GM12873 (cell line): ENCODE results near the gene IKZF1.

Experiments used
- CTCF ChIP-seq: IDR thresholded peaks from 2 replicates; pipeline ENCODE4 v1.5.1; 2012; ENCODE audit warnings: low read depth, mild to moderate bottlenecking, moderate library complexity, low read length, control low read depth; ENCODE audit not compliant: insufficient read depth; ENCODE audit errors: missing control alignments

IKZF1 gene

GRCh38 chr7:50283731-50284130 is 20.8 kb upstream of the IKZF1 start:
- TF ChIP-seq CTCF: no peak

DNA sequence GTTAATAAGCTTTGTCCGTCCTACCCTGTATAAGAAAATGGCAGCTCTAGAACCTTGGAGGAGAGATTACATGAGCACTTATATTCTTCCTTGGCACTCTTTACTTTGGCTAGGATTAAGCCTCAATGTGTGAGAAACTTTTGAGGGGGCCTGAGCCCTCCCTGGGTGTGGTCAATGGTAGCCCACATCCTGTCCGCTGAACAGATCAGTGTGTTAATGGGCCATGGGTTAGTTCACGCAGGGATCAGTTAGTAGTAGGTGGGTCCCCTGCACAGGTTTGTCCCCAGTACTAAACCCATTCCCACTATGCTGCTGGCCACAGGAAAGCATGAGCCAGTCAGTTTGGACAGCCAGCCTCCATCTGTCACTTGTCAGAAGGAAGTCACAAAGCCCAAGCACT is 20.2 kb upstream of the IKZF1 start:
- TF ChIP-seq CTCF: no peak

- no peak for TF ChIP-seq CTCF
Observed at GRCh38 chr7:50285269-50285668, 19.2 kb upstream of the IKZF1 start.

DNA sequence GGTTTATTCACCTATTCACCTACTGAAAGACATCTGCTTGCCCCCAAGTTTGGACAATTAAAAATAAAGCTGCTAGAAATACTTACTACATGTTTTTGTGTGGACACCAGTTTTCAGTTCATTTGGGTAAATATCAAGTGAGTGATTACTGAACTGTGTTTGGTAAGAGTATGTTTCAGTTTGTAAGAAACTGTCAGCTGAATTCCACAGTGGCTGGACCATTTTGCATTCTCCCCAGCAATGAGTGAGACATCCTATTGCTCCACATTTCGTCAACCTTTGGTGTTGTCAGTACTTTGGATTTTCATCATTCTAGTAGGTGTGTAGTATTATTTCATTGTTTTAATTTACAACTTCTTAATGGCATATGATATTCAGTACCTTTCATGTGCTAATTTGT is 17.4 kb upstream of the IKZF1 start:
- no peak for TF ChIP-seq CTCF

GRCh38 chr7:50292165-50292757 is 12.3 kb upstream of the IKZF1 start:
- TF ChIP-seq CTCF: no peak

DNA sequence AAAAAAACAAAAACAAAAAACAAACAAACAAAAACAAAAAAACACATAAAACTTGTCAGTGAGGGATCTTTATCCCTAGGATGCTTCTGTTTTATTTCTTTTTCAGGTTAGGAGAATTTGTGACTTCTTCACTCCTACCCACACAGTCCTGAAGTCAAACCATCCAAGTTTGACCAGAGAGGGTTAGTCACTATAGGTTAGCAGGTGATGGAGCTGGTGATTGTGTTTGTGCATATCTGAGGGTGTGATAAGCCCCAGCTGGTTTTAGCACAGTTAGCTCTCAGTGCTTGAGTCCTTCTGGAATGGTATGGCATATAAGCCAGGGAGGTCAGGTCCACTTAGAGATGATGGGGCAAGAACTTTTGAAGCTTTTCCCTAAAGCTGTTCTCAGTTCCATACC is 11.8 kb upstream of the IKZF1 start:
- TF ChIP-seq CTCF: no peak

DNA sequence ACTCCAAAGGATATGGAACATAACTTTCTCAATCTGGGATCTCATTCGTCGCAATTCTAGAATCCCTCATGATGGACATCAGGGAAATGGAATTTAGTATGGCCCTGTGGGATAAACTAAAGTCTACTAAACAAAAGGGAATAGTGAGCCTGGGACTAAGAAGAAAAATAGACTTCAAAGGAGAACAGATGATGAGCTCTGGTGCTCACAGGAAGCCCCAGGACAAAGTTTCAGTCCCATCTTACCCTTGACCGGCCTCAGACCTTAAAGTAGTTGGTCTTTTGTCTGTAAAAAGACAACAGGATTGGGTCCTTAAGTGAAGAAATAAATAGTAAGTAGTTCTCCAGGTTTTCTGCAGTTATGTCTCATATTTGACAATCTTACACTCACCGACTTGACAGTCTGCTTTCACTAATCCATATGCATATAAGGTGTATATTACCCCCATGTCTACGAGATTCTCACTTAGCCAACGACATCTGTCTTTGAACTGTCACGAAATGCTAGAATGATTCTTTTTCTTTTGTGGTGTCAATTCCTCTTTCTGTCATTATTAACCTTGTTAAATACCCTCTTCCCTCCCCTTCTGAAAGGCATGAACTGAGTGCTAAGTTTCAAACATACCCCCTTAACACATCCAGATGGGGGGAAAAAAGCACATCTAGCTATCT is 10.9 kb upstream of the IKZF1 start:
- TF ChIP-seq CTCF: no peak
